OCI-M1 (cell line): ENCODE data around the gene AHSG.

Source experiments
- DNase-seq: peaks from one replicate; lab custom pipeline; 2025; lab: John Stamatoyannopoulos, UW

The AHSG gene

GRCh38 chr3:186593862-186594261 lies 19.0 kb upstream of the AHSG start:
- no peak for DNase-seq

- no peak for DNase-seq
Observed at GRCh38 chr3:186594591-186595113, 18.2 kb upstream of the AHSG start.

GRCh38 chr3:186596568-186597287 lies 16.1 kb upstream of the AHSG start:
- no peak for DNase-seq

- DNase-seq = no peak
Observed at GRCh38 chr3:186598108-186598784, 14.6 kb upstream of the AHSG start.

GRCh38 chr3:186598794-186599141 lies 14.1 kb upstream of the AHSG start:
- no peak for DNase-seq

- DNase-seq = peak; percentile 5
Observed at GRCh38 chr3:186599142-186599784, 13.6 kb upstream of the AHSG start.

GRCh38 chr3:186599785-186600166 lies 13.1 kb upstream of the AHSG start:
- no peak for DNase-seq

- DNase-seq = no peak
Observed at GRCh38 chr3:186600896-186601295, 12.0 kb upstream of the AHSG start.

- DNase-seq = no peak
Observed at GRCh38 chr3:186603159-186603558, 9.7 kb upstream of the AHSG start.

- no peak for DNase-seq
Observed at GRCh38 chr3:186605078-186605477, 7.8 kb upstream of the AHSG start.

- DNase-seq = no peak
Observed at GRCh38 chr3:186605561-186606545, 7.0 kb upstream of the AHSG start.

- no peak for DNase-seq
Observed at GRCh38 chr3:186608624-186609215, 4.1 kb upstream of the AHSG start.

- peak; percentile 30 for DNase-seq
Observed at GRCh38 chr3:186609247-186609868, 3.5 kb upstream of the AHSG start.

GRCh38 chr3:186612065-186612464 lies 795 bp upstream of the AHSG start:
- DNase-seq = no peak

GRCh38 chr3:186613637-186614265 lies 891 bp downstream of the AHSG start:
- no peak for DNase-seq

- DNase-seq = no peak
Observed at GRCh38 chr3:186614266-186614596, 1.4 kb downstream of the AHSG start.

GRCh38 chr3:186614597-186615483 lies 2.0 kb downstream of the AHSG start:
- peak; percentile 72 for DNase-seq

GRCh38 chr3:186616299-186616617 lies 3.4 kb downstream of the AHSG start:
- no peak for DNase-seq

- DNase-seq = peak; percentile 76
Observed at GRCh38 chr3:186617036-186617946, 4.4 kb downstream of the AHSG start.
